Right atrium auricular region (tissue), 2 donors: ENCODE data around the gene VPS54. TPM values are rescaled to one million over a fixed set of nuclear protein-coding genes. Genes with fewer than 3 reads are reported as not detected.
A peak's percentile ranks its signal among the peaks of the same experiment; 100 is the strongest.

Experiments
- DNase-seq: peaks from one replicate; pipeline ENCODE4 v3.0.0-alpha.2; 2019; ENCODE audit warnings: low spot score
- H3K27ac ChIP-seq, 2 donors: fragments of 200-600 bp; sonication (generic); 1 replicate in 1 of 2; 2 replicates in 1 of 2; pipeline ENCODE4 v1.5.1; 2016 to 2019
- H3K27me3 ChIP-seq, 2 donors: fragments of 200-600 bp; sonication (generic); one replicate each; pipeline versions ENCODE4 v1.5.1 to v1.6.0; 2017 to 2019
- H3K36me3 ChIP-seq: fragments of 200-600 bp; sonication (generic); one replicate; pipeline ENCODE4 v1.5.1; 2016
- H3K4me1 ChIP-seq, 2 donors: fragments of 200-600 bp; sonication (generic); one replicate each; pipeline versions ENCODE4 v1.5.1 to v1.6.0; 2017 to 2019
- H3K4me3 ChIP-seq, 2 donors: fragments of 200-600 bp; sonication (generic); 1 replicate in 1 of 2; 2 replicates in 1 of 2; pipeline ENCODE4 v1.5.1; 2017 to 2019; ENCODE audit warnings: mild to moderate bottlenecking in 1 of 2, moderate library complexity in 1 of 2
- H3K9me3 ChIP-seq, 2 donors: fragments of 200-600 bp; sonication (generic); one replicate each; pipeline ENCODE4 v1.5.1; 2019
- CTCF ChIP-seq, 2 donors: fragments of 200-600 bp; sonication (generic); IDR thresholded peaks; one replicate each; pipeline ENCODE4 v1.5.1; 2019; ENCODE audit warnings: antibody characterized with exemption in 2 of 2
- total RNA-seq, 2 donors: library from RNA; depleted of rRNA; stranded (reverse); fragments of >200 nt; gene quantifications; one replicate each; pipeline ENCODE4 v1.1.0, GENCODE V29; 2016

Gene VPS54
- total RNA-seq, 2 donors from 2014 or later: 10.9 to 12.5 TPM

- no peaks in the 10 kb centered on the region for H3K36me3 ChIP-seq
- no peak for DNase-seq
- H3K4me3 ChIP-seq: no peak overlapping the region
- peak; percentile 67 to 93 for TF ChIP-seq CTCF (IDR thresholded peaks at IDR 0.05)
- no peaks in the 10 kb centered on the region for H3K4me1 ChIP-seq
- no peak overlapping the region for H3K27ac ChIP-seq
- no peaks in the 10 kb centered on the region for H3K27me3 ChIP-seq
- no peaks in the 10 kb centered on the region for H3K9me3 ChIP-seq
These were observed 30.5 kb upstream of the VPS54 start for GRCh38 chr2:64049633-64050220.

DNA sequence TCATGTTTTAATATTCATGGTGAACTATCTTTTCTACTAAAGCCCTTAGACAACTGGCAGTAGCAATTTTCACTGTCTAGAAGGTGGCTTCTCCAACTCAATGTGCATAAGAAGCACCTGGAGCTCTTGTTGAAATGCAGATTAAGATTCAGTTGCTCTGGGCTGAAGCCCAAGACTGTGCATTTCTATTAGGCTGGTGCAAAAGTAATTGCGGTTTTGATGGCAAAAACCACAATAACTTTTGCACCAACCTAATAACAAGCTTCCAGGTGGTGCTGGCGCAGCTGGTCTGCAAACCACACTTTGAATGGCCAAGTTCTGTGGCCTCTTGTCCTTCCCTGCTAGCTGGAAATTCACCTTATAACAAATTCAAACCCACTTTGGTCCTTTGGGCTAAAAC is 26.7 kb upstream of the VPS54 start:
- Histone ChIP-seq H3K4me3 (no peak overlapping the region), H3K27ac (no peak overlapping the region), H3K4me1 (no peaks in the 10 kb centered on the region), H3K27me3 (no peaks in the 10 kb centered on the region), H3K9me3 (no peaks in the 10 kb centered on the region), H3K36me3 (no peaks in the 10 kb centered on the region)
- no peak for TF ChIP-seq CTCF (IDR thresholded peaks at IDR 0.05)
- DNase-seq: no peak

DNA sequence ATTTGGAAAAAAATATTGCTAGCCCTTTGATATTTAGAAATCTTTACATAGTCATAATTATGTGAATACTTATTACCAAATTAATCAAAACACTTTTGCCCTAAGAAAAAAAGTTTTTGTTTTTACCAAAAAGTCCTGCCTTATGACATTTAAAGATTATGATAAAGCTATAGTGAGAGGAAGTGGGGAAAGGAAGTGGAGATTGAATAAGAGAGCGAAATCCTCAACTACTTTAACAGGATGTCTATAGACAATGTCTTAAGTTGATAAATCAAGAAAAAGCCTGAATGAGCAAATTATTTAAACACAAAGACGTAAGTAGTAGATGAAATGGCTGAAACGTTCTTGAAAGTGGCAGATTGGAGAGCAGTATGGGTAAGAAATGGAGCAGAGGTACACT is 20.9 kb upstream of the VPS54 start:
- Histone ChIP-seq H3K27me3 (no peaks in the 10 kb centered on the region), H3K4me1 (no peaks in the 10 kb centered on the region), H3K4me3 (no peak overlapping the region), H3K27ac (no peak overlapping the region), H3K9me3 (no peaks in the 10 kb centered on the region), H3K36me3 (no peaks in the 10 kb centered on the region)
- DNase-seq: no peak
- no peak for TF ChIP-seq CTCF (IDR thresholded peaks at IDR 0.05)

GRCh38 chr2:64036034-64036705 is 16.9 kb upstream of the VPS54 start:
- Histone ChIP-seq H3K9me3 (no peaks in the 10 kb centered on the region), H3K27ac (no peak overlapping the region), H3K4me3 (no peak overlapping the region)

GRCh38 chr2:64035072-64035942 is 16.1 kb upstream of the VPS54 start:
- H3K27ac ChIP-seq: no peak overlapping the region
- no peak for DNase-seq
- no peaks in the 10 kb centered on the region for H3K27me3 ChIP-seq
- no peaks in the 10 kb centered on the region for H3K36me3 ChIP-seq
- no peak for TF ChIP-seq CTCF (IDR thresholded peaks at IDR 0.05)
- H3K4me1 ChIP-seq: no peaks in the 10 kb centered on the region
- H3K9me3 ChIP-seq: no peaks in the 10 kb centered on the region
- no peak overlapping the region for H3K4me3 ChIP-seq

More at GRCh38 chr2:64036034-64036705, 16.9 kb upstream of the VPS54 start:
- TF ChIP-seq CTCF (IDR thresholded peaks at IDR 0.05): no peak
- H3K36me3 ChIP-seq: no peaks in the 10 kb centered on the region
- no peak for DNase-seq
- H3K27me3 ChIP-seq: no peaks in the 10 kb centered on the region
- H3K4me1 ChIP-seq: no peaks in the 10 kb centered on the region
